Measurements from ENCODE around the gene ALDH1L1.

Gene ALDH1L1

GRCh38 chr3:126209741-126210140 is 29.4 kb upstream of the ALDH1L1 start:
- Histone ChIP-seq H3K27me3 (ENCODE audit: insufficient read depth, low read depth) (no peaks in the 10 kb centered on the region), H3K79me2 (ENCODE audit: insufficient read depth, low read depth) (no peaks in the 10 kb centered on the region), H3K4me1 (ENCODE audit: low read depth, poor library complexity, severe bottlenecking) (no peaks in the 10 kb centered on the region), H3K4me2 (no peak overlapping the region), H3K9ac (no peak overlapping the region), H4K20me1 (ENCODE audit: insufficient read depth) (no peaks in the 10 kb centered on the region), H3K27ac (no peak overlapping the region), H3K36me3 (ENCODE audit: insufficient read depth) (no peaks in the 10 kb centered on the region), H2AFZ (ENCODE audit: low read depth) (no peak overlapping the region), H3K4me3 (IDR thresholded peaks at IDR 0.05; ENCODE audit: insufficient read depth, low read depth, low read length) (no peak overlapping the region)
- TF ChIP-seq CTCF (conservative IDR thresholded peaks at IDR 0.05; ENCODE audit: low read depth, low read length): no peak

- Histone ChIP-seq H2AFZ (ENCODE audit: low read depth) (no peak overlapping the region), H3K79me2 (ENCODE audit: insufficient read depth, low read depth) (no peaks in the 10 kb centered on the region), H3K27ac (no peak overlapping the region), H3K27me3 (ENCODE audit: insufficient read depth, low read depth) (no peaks in the 10 kb centered on the region), H4K20me1 (ENCODE audit: insufficient read depth) (no peaks in the 10 kb centered on the region), H3K4me1 (ENCODE audit: low read depth, poor library complexity, severe bottlenecking) (no peaks in the 10 kb centered on the region), H3K4me3 (IDR thresholded peaks at IDR 0.05; ENCODE audit: insufficient read depth, low read depth, low read length) (no peak overlapping the region), H3K36me3 (ENCODE audit: insufficient read depth) (no peaks in the 10 kb centered on the region), H3K4me2 (no peak overlapping the region), H3K9ac (no peak overlapping the region)
- TF ChIP-seq CTCF (conservative IDR thresholded peaks at IDR 0.05; ENCODE audit: low read depth, low read length): no peak
Measured at GRCh38 chr3:126208606-126209256, 28.3 kb upstream of the ALDH1L1 start.

- no peak overlapping the region for H3K4me2 ChIP-seq
Measured at GRCh38 chr3:126208182-126208581, 27.8 kb upstream of the ALDH1L1 start.

GRCh38 chr3:126207166-126207565 is 26.8 kb upstream of the ALDH1L1 start:
- Histone ChIP-seq H3K4me1 (ENCODE audit: low read depth, poor library complexity, severe bottlenecking) (no peaks in the 10 kb centered on the region), H3K79me2 (ENCODE audit: insufficient read depth, low read depth) (no peaks in the 10 kb centered on the region), H2AFZ (ENCODE audit: low read depth) (no peak overlapping the region), H3K9ac (no peak overlapping the region), H3K27ac (no peak overlapping the region), H3K36me3 (ENCODE audit: insufficient read depth) (no peaks in the 10 kb centered on the region), H4K20me1 (ENCODE audit: insufficient read depth) (no peaks in the 10 kb centered on the region), H3K4me2 (no peak overlapping the region), H3K4me3 (IDR thresholded peaks at IDR 0.05; ENCODE audit: insufficient read depth, low read depth, low read length) (no peak overlapping the region), H3K27me3 (ENCODE audit: insufficient read depth, low read depth) (no peaks in the 10 kb centered on the region)
- TF ChIP-seq CTCF (conservative IDR thresholded peaks at IDR 0.05; ENCODE audit: low read depth, low read length): no peak

More at GRCh38 chr3:126208182-126208581, 27.8 kb upstream of the ALDH1L1 start:
- Histone ChIP-seq H3K27me3 (ENCODE audit: insufficient read depth, low read depth) (no peaks in the 10 kb centered on the region), H3K27ac (no peak overlapping the region), H3K36me3 (ENCODE audit: insufficient read depth) (no peaks in the 10 kb centered on the region), H3K9ac (no peak overlapping the region), H2AFZ (ENCODE audit: low read depth) (no peak overlapping the region), H3K4me3 (IDR thresholded peaks at IDR 0.05; ENCODE audit: insufficient read depth, low read depth, low read length) (no peak overlapping the region), H4K20me1 (ENCODE audit: insufficient read depth) (no peaks in the 10 kb centered on the region), H3K79me2 (ENCODE audit: insufficient read depth, low read depth) (no peaks in the 10 kb centered on the region), H3K4me1 (ENCODE audit: low read depth, poor library complexity, severe bottlenecking) (no peaks in the 10 kb centered on the region)
- no peak for TF ChIP-seq CTCF (conservative IDR thresholded peaks at IDR 0.05; ENCODE audit: low read depth, low read length)

Measured in KMS-11 (cell line).